Caco-2 (cell line): Measurements from ENCODE around the gene BIRC7. TPM values are rescaled to one million over a fixed set of nuclear protein-coding genes. Genes with fewer than 3 reads are reported as not detected.

Experiments used
- BruUV-seq: library from RNA; stranded (reverse); fragments of 400-500 nt; replicated peaks from 2 replicates; lab custom pipeline; 2021; lab: Mats Ljungman, UMichigan
- CTCF ChIA-PET: fragments of 300-600 bp; sonication (Branson Sonifier 250); formaldehyde crosslinking; loops from one replicate; lab custom pipeline; 2022; ENCODE audit warnings: antibody characterized with exemption; lab: Charles Lee
- POLR2A ChIA-PET: fragments of 300-600 bp; sonication (Branson Sonifier 250); formaldehyde crosslinking; loops from one replicate; lab custom pipeline; 2022; ENCODE audit warnings: antibody characterized with exemption; lab: Charles Lee
- DNase-seq, 2 experiments: peaks; one replicate each; pipeline versions ENCODE4 v3.0.0 to v3.0.0-alpha.2; 2020 to 2022
- H3K27me3 ChIP-seq: replicated peaks from 2 replicates; pipeline ENCODE4 v1.6.0; 2011; ENCODE audit warnings: low read length; ENCODE audit not compliant: control insufficient read depth, insufficient read depth
- H3K36me3 ChIP-seq: 2 replicates; pipeline ENCODE4 v1.5.1; 2011; ENCODE audit warnings: low read length; ENCODE audit not compliant: control insufficient read depth, insufficient read depth
- H3K4me1 ChIP-seq: fragments of 250-450 bp; sonication (Bioruptor Pico); 2 replicates; pipeline ENCODE4 v1.5.1; 2020; ENCODE audit warnings: mild to moderate bottlenecking
- H3K4me3 ChIP-seq: 2 replicates; pipeline ENCODE4 v1.5.1; 2011; ENCODE audit warnings: low read depth, mild to moderate bottlenecking, control low read depth, low read length
- H3K9me3 ChIP-seq: fragments of 250-450 bp; sonication (Bioruptor Pico); 2 replicates; pipeline ENCODE4 v1.5.1; 2020; ENCODE audit warnings: mild to moderate bottlenecking, moderate library complexity
- H3K27ac Mint-ChIP-seq: one replicate; pipeline ENCODE4 v1.8.0; 2022; ENCODE audit warnings: mixed read lengths; ENCODE audit not compliant: unreplicated experiment
- H3K27me3 Mint-ChIP-seq: one replicate; pipeline ENCODE4 v1.8.0; 2022; ENCODE audit warnings: mixed read lengths; ENCODE audit not compliant: insufficient read depth, unreplicated experiment
- H3K36me3 Mint-ChIP-seq: one replicate; pipeline ENCODE4 v1.8.0; 2022; ENCODE audit warnings: mild to moderate bottlenecking, mixed read lengths; ENCODE audit not compliant: insufficient read depth, unreplicated experiment
- H3K4me1 Mint-ChIP-seq: one replicate; pipeline ENCODE4 v1.8.0; 2022; ENCODE audit warnings: low read depth, mixed read lengths; ENCODE audit not compliant: unreplicated experiment
- H3K4me3 Mint-ChIP-seq: one replicate; pipeline ENCODE4 v1.8.0; 2022; ENCODE audit warnings: mild to moderate bottlenecking, moderate library complexity, mixed read lengths; ENCODE audit not compliant: unreplicated experiment
- H3K9me3 Mint-ChIP-seq: one replicate; pipeline ENCODE4 v1.8.0; 2022; ENCODE audit warnings: mixed read lengths; ENCODE audit not compliant: unreplicated experiment
- CTCF ChIP-seq, 2 experiments: fragments of 200-600 bp in 1 of 2; IDR thresholded peaks; 1 replicate in 1 of 2; 2 replicates in 1 of 2; pipeline versions ENCODE4 v1.5.1 to v1.8.0; 2011 to 2022; ENCODE audit warnings: antibody characterized with exemption in 1 of 2, control low read depth in 1 of 2, inconsistent platforms in 1 of 2, low read depth in 1 of 2, low read length in 1 of 2, mild to moderate bottlenecking in 1 of 2, moderate library complexity in 1 of 2; ENCODE audit not compliant: insufficient read depth in 1 of 2, severe bottlenecking in 1 of 2, unreplicated experiment in 1 of 2
- intact Hi-C: fragments of 100-400 bp; cut with micrococcal nuclease; formaldehyde crosslinking; loops from one replicate; pipeline ENCODE4 v1.10.0; 2022; ENCODE audit not compliant: unreplicated experiment
- total RNA-seq: library from RNA; stranded (reverse); gene quantifications from 2 replicates; pipeline ENCODE4 v1.2.3, GENCODE V29; 2022

BIRC7 gene
- total RNA-seq, 1 experiment from 2014 or later: 0.54 TPM

GRCh38 chr20:63262836-63263235 is 27.1 kb downstream of the BIRC7 start:
- peaks cover 38% of the 10 kb centered on the region for H3K4me1 Mint-ChIP-seq
- no peaks in the 10 kb centered on the region for H3K9me3 Mint-ChIP-seq
- DNase-seq: no peak
- H3K4me1 ChIP-seq: peaks cover 59% of the 10 kb centered on the region
- no peaks in the 10 kb centered on the region for H3K9me3 ChIP-seq
- H3K36me3 Mint-ChIP-seq: no peaks in the 10 kb centered on the region
- H3K27me3 ChIP-seq: no peaks in the 10 kb centered on the region
- TF ChIP-seq CTCF (IDR thresholded peaks at IDR 0.05; ENCODE audit: insufficient read depth in 1 of 2, low read depth in 1 of 2, low read length in 1 of 2, severe bottlenecking in 1 of 2, unreplicated experiment in 1 of 2): no peak
- ChIA-PET POLR2A (no interaction called here), CTCF (interaction anchor here (1.1 kb wide), 1 partner anchor 8 kb away, joined by 4 read pairs; no protein-coding TSS in a partner anchor)
- peak overlapping the region; percentile 54 for H3K27ac Mint-ChIP-seq
- no TSS peak for BruUV-seq
- H3K4me3 Mint-ChIP-seq: no peak overlapping the region
- H3K4me3 ChIP-seq: no peak overlapping the region
- intact Hi-C loops: no loop called here
- H3K27me3 Mint-ChIP-seq: no peaks in the 10 kb centered on the region
- H3K36me3 ChIP-seq: no peaks in the 10 kb centered on the region

GRCh38 chr20:63264000-63264399 is 28.3 kb downstream of the BIRC7 start:
- no peaks in the 10 kb centered on the region for H3K27me3 Mint-ChIP-seq
- H3K9me3 Mint-ChIP-seq: no peaks in the 10 kb centered on the region
- intact Hi-C loops: no loop called here
- H3K36me3 ChIP-seq: no peaks in the 10 kb centered on the region
- no peak for DNase-seq
- peaks cover 43% of the 10 kb centered on the region for H3K4me1 Mint-ChIP-seq
- H3K36me3 Mint-ChIP-seq: no peaks in the 10 kb centered on the region
- ChIA-PET POLR2A (no interaction called here), CTCF (interaction anchor here (1.1 kb wide), 1 partner anchor 9 kb away, joined by 4 read pairs; no protein-coding TSS in a partner anchor)
- no peak overlapping the region for H3K4me3 ChIP-seq
- peaks cover 59% of the 10 kb centered on the region for H3K4me1 ChIP-seq
- H3K9me3 ChIP-seq: no peaks in the 10 kb centered on the region
- TF ChIP-seq CTCF (IDR thresholded peaks at IDR 0.05; ENCODE audit: insufficient read depth in 1 of 2, low read depth in 1 of 2, low read length in 1 of 2, severe bottlenecking in 1 of 2, unreplicated experiment in 1 of 2): no peak
- no peaks in the 10 kb centered on the region for H3K27me3 ChIP-seq
- BruUV-seq: no TSS peak
- no peak overlapping the region for H3K4me3 Mint-ChIP-seq
- H3K27ac Mint-ChIP-seq: no peak overlapping the region

GRCh38 chr20:63264519-63264918 is 28.8 kb downstream of the BIRC7 start:
- Mint-ChIP-seq H3K27me3 (no peaks in the 10 kb centered on the region), H3K9me3 (no peaks in the 10 kb centered on the region), H3K4me1 (peaks cover 44% of the 10 kb centered on the region), H3K27ac (no peak overlapping the region), H3K4me3 (no peak overlapping the region), H3K36me3 (no peaks in the 10 kb centered on the region)
- H3K9me3 ChIP-seq: no peaks in the 10 kb centered on the region
- CTCF ChIA-PET: no interaction called here
- POLR2A ChIA-PET: no interaction called here
- no peak for TF ChIP-seq CTCF (IDR thresholded peaks at IDR 0.05; ENCODE audit: insufficient read depth in 1 of 2, low read depth in 1 of 2, low read length in 1 of 2, severe bottlenecking in 1 of 2, unreplicated experiment in 1 of 2)
- no peak for DNase-seq
- no peaks in the 10 kb centered on the region for H3K36me3 ChIP-seq
- no TSS peak for BruUV-seq
- intact Hi-C loops: no loop called here
- H3K4me3 ChIP-seq: no peak overlapping the region
- no peaks in the 10 kb centered on the region for H3K27me3 ChIP-seq
- peaks cover 59% of the 10 kb centered on the region for H3K4me1 ChIP-seq
